ENCODE results near the gene AOPEP.

DNA sequence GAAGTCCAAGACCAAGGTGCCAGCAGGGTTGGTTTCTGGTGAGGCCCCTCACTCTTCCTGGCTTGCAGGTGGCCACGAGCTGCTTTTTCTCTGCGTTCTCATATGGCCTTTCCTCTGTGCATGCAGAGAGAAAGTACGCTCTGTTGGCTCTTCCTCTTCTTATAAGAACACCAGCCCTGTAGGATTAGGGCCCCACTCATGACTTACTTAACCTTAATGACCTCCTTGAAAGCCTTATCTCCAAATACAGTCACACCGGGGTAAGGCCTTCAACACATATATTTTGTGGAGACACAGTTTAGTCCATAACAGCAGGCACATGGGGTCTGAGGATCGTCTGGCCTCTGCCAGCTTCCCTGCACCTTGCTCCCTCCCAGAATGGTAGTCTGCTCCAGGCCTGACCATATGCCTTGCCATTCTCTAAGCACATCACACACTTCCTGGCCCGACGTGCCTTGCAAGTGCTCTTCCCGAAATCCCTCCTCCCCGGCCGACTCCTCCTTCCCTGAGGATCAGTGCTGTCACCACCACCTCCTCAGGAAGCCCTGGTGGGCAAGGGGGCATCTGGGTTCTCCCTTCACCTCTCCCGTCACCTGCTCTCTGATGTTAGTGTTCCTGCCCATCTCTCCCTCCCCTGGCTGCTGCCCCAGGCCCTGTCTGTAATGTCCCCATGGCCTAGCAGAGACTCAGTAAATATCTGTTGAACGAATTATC lies 200.7 kb downstream of the AOPEP start:
- TF ChIP-seq, protein P1, sequence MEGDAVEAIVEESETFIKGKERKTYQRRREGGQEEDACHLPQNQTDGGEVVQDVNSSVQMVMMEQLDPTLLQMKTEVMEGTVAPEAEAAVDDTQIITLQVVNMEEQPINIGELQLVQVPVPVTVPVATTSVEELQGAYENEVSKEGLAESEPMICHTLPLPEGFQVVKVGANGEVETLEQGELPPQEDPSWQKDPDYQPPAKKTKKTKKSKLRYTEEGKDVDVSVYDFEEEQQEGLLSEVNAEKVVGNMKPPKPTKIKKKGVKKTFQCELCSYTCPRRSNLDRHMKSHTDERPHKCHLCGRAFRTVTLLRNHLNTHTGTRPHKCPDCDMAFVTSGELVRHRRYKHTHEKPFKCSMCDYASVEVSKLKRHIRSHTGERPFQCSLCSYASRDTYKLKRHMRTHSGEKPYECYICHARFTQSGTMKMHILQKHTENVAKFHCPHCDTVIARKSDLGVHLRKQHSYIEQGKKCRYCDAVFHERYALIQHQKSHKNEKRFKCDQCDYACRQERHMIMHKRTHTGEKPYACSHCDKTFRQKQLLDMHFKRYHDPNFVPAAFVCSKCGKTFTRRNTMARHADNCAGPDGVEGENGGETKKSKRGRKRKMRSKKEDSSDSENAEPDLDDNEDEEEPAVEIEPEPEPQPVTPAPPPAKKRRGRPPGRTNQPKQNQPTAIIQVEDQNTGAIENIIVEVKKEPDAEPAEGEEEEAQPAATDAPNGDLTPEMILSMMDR (conservative IDR thresholded peaks at IDR 0.05; ENCODE audit: low read length): no peak
- TF ChIP-seq EZH2phosphoT487 (IDR thresholded peaks at IDR 0.05; ENCODE audit: borderline replicate concordance): no peak
